HEK293T (cell line): Measurements from ENCODE around the gene NLRP7.
"Not testable (repeated sequence)": the region's sequence is repeated elsewhere in the genome, so short reads cannot be mapped to it uniquely, and the experiment has no call there.

ENCODE experiments used
- BHLHE40 ChIP-seq: fragments of 450-650 bp; IDR thresholded peaks from 2 replicates; pipeline ENCODE4 v1.6.1; 2016; ENCODE audit warnings: mild to moderate bottlenecking, moderate library complexity, borderline replicate concordance
- FOXM1 ChIP-seq: fragments of 450-650 bp; IDR thresholded peaks from 2 replicates; pipeline ENCODE4 v1.6.1; 2017; ENCODE audit warnings: mild to moderate bottlenecking, borderline replicate concordance
- SUZ12 ChIP-seq: fragments of 450-650 bp; IDR thresholded peaks from 2 replicates; pipeline ENCODE4 v1.6.1; 2016; ENCODE audit warnings: mild to moderate bottlenecking

DNA sequence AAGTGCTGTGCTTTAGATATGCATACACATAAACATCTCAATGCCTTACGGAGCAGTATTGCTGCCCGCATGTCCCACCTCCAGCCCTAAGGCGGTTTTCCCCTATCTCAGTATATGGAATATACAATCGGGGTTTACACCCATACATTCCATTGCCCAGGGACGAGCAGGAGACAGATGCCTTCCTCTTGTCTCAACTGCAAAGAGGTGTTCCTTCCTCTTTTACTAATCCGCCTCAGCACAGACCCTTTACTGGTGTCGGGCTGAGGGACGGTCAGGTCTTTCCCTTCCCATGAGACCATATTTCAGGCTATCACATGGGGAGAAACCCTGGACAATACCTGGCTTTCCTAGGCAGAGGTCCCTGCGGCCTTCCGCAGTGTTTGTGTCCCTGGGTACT lies 3.2 kb upstream of the NLRP7 start:
- TF ChIP-seq SUZ12, BHLHE40, FOXM1: not testable (repeated sequence)
